Natural killer cell (primary cell): ENCODE data around the gene ZNF684. TPM values are rescaled to one million over a fixed set of nuclear protein-coding genes. Genes with fewer than 3 reads are reported as not detected.
"Not testable (repeated sequence)": the region's sequence is repeated elsewhere in the genome, so short reads cannot be mapped to it uniquely, and the experiment has no call there.

Source experiments
- ATAC-seq, 3 donors: fragments of 150-1000 bp in 2 of 3; fragments of 200-7000 bp in 1 of 3; cut with Tn5 transposase; 1 replicate in 1 of 3; 2 replicates in 2 of 3; pipeline ENCODE4 v1.10.0; 2021; ENCODE audit warnings: mild to moderate bottlenecking in 2 of 3, moderate library complexity in 2 of 3
- DNase-seq, 2 donors: peaks; one replicate each; pipeline versions ENCODE4 v3.0.0 to v3.0.0-alpha.2; 2013 to 2021; ENCODE audit warnings: mixed read lengths in 1 of 2
- H3K27ac ChIP-seq: one replicate; pipeline ENCODE4 v1.5.1; 2013; ENCODE audit warnings: mild to moderate bottlenecking, low read length
- H3K27me3 ChIP-seq: one replicate; pipeline ENCODE4 v1.6.1; 2013; ENCODE audit warnings: low read length; ENCODE audit not compliant: control insufficient read depth, insufficient read depth
- H3K36me3 ChIP-seq: one replicate; pipeline ENCODE4 v1.6.1; 2013; ENCODE audit warnings: low read length; ENCODE audit not compliant: control insufficient read depth, insufficient read depth
- H3K4me1 ChIP-seq: one replicate; pipeline ENCODE4 v1.6.1; 2013; ENCODE audit warnings: low read length; ENCODE audit not compliant: control insufficient read depth, insufficient read depth
- H3K4me3 ChIP-seq: one replicate; pipeline ENCODE4 v1.5.1; 2013; ENCODE audit warnings: low read length
- H3K9me3 ChIP-seq: one replicate; pipeline ENCODE4 v1.6.1; 2013; ENCODE audit warnings: low read length; ENCODE audit not compliant: control insufficient read depth, insufficient read depth
- H3K27ac Mint-ChIP-seq, 2 donors: one replicate each; pipeline ENCODE4 v1.8.0; 2022; ENCODE audit warnings: mild to moderate bottlenecking in 2 of 2, mixed read lengths in 2 of 2, moderate library complexity in 1 of 2
- H3K27me3 Mint-ChIP-seq, 2 donors: one replicate each; pipeline ENCODE4 v1.8.0; 2022; ENCODE audit warnings: low read depth in 2 of 2, mixed read lengths in 2 of 2
- H3K36me3 Mint-ChIP-seq: one replicate; pipeline ENCODE4 v1.8.0; 2022; ENCODE audit warnings: mixed read lengths
- H3K4me1 Mint-ChIP-seq, 2 donors: one replicate each; pipeline ENCODE4 v1.8.0; 2022; ENCODE audit warnings: mixed read lengths in 2 of 2
- H3K4me3 Mint-ChIP-seq: one replicate; pipeline ENCODE4 v1.8.0; 2022; ENCODE audit warnings: mild to moderate bottlenecking, moderate library complexity, mixed read lengths
- H3K9me3 Mint-ChIP-seq, 2 donors: one replicate each; pipeline ENCODE4 v1.8.0; 2022; ENCODE audit warnings: mixed read lengths in 2 of 2
- WGBS: methylation state at CpG from one replicate; pipeline ENCODE4 v1.1.7; 2013; ENCODE audit warnings: missing lambda C conversion rate; ENCODE audit not compliant: insufficient coverage; 5-methylcytosine and 5-hydroxymethylcytosine counted together
- intact Hi-C: fragments of 100-400 bp; cut with micrococcal nuclease; formaldehyde crosslinking; loops from one replicate; pipeline ENCODE4 v1.14.2; 2022
- total RNA-seq, 4 donors: library from RNA; stranded (reverse); fragments of 120-200 nt in 1 of 4; gene quantifications; one replicate each; pipeline versions ENCODE4 v1.2.3 to v1.2.4, GENCODE V29; 2013 to 2022
- TF ChIP-seq, protein P1 (sequence below): fragments of 200-600 bp; IDR thresholded peaks from one replicate; pipeline ENCODE4 v1.8.0; 2022; ENCODE audit warnings: antibody characterized with exemption

Gene ZNF684
- total RNA-seq, 3 donors from 2014 or later (not counting 1 experiment from before 2014, with no cell fraction given) = 5.5 to 9.7 (median 5.7) TPM

DNA sequence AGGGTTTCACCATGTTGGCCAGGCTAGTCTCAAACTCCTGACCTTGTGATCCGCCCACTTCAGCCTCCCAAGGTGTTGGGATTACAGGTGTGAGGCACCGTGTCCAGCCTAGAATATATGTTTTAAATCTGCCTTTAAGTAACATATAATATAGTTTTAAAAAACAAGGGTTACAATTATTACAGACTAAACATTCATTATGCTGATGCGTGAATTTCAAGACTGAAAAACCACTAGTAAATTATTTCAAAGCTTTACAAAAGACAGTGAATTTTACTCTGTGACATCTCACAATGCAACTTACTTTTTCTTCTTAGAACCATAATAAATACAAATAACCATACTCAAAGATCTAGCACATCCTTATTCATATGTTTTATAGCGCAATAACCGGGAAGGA lies 24.7 kb downstream of the ZNF684 start:
- intact Hi-C loops = no loop called here

GRCh38 chr1:40558241-40558640 lies 26.8 kb downstream of the ZNF684 start:
- H3K36me3 Mint-ChIP-seq, H3K27ac ChIP-seq, H3K9me3 Mint-ChIP-seq, H3K36me3 ChIP-seq, H3K4me1 ChIP-seq, H3K27me3 ChIP-seq, H3K27ac Mint-ChIP-seq, intact Hi-C loops, DNase-seq, H3K4me1 Mint-ChIP-seq, ATAC-seq, H3K9me3 ChIP-seq, H3K4me3 ChIP-seq, H3K4me3 Mint-ChIP-seq, H3K27me3 Mint-ChIP-seq: not testable (repeated sequence)
- WGBS = 100% methylated on average over 1 of the region's 1 CpG

More for the DNA sequence above, 24.7 kb downstream of the ZNF684 start:
- H3K4me3 Mint-ChIP-seq = no peak overlapping the region
- Histone ChIP-seq H3K4me3 (no peak overlapping the region), H3K4me1 (no peaks in the 10 kb centered on the region), H3K27me3 (no peaks in the 10 kb centered on the region), H3K27ac (no peak overlapping the region), H3K9me3 (no peaks in the 10 kb centered on the region), H3K36me3 (no peaks in the 10 kb centered on the region)
- TF ChIP-seq, protein P1, sequence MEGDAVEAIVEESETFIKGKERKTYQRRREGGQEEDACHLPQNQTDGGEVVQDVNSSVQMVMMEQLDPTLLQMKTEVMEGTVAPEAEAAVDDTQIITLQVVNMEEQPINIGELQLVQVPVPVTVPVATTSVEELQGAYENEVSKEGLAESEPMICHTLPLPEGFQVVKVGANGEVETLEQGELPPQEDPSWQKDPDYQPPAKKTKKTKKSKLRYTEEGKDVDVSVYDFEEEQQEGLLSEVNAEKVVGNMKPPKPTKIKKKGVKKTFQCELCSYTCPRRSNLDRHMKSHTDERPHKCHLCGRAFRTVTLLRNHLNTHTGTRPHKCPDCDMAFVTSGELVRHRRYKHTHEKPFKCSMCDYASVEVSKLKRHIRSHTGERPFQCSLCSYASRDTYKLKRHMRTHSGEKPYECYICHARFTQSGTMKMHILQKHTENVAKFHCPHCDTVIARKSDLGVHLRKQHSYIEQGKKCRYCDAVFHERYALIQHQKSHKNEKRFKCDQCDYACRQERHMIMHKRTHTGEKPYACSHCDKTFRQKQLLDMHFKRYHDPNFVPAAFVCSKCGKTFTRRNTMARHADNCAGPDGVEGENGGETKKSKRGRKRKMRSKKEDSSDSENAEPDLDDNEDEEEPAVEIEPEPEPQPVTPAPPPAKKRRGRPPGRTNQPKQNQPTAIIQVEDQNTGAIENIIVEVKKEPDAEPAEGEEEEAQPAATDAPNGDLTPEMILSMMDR = no peak
- 91% methylated on average over 4 of the region's 5 CpGs for WGBS
- no peaks in the 10 kb centered on the region for H3K36me3 Mint-ChIP-seq
- H3K4me1 Mint-ChIP-seq = no peaks in the 10 kb centered on the region
- no peak for DNase-seq
- H3K27me3 Mint-ChIP-seq = no peaks in the 10 kb centered on the region
- no peak overlapping the region for H3K27ac Mint-ChIP-seq
- H3K9me3 Mint-ChIP-seq = no peaks in the 10 kb centered on the region
- ATAC-seq = no peak

DNA sequence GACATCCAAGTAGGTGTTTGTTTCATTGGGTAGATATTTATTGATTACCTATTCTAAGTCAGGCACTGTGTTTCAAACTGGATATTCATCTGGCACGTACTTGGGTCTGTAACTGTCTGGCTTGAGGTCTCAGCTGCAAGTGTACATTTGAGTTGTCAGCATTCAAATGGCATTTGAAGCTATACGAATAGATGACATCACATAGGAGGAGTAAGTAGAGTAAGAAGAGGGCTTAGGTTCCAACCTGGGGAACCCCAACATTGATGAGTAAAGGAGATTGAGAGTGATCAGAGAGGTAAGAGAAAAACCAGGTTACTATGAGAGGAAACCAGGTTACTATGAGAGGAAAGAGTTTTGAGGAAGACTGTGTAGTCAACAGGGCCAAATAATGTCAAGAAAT lies 30.7 kb downstream of the ZNF684 start:
- intact Hi-C loops = no loop called here
- no peaks in the 10 kb centered on the region for H3K4me1 Mint-ChIP-seq
- DNase-seq (no peak), ATAC-seq (no peak)
- no peaks in the 10 kb centered on the region for H3K9me3 ChIP-seq
- TF ChIP-seq, protein P1 = no peak
- no peaks in the 10 kb centered on the region for H3K9me3 Mint-ChIP-seq
- H3K27me3 ChIP-seq = no peaks in the 10 kb centered on the region
- no peaks in the 10 kb centered on the region for H3K4me1 ChIP-seq
- H3K27ac ChIP-seq = no peak overlapping the region
- WGBS = 91% methylated on average over 2 of the region's 2 CpGs
- H3K4me3 ChIP-seq = no peak overlapping the region
- H3K36me3 ChIP-seq = no peaks in the 10 kb centered on the region
- peaks cover 9 to 11% of the 10 kb centered on the region in 2 donors for H3K27me3 Mint-ChIP-seq
- no peak overlapping the region for H3K27ac Mint-ChIP-seq
- H3K36me3 Mint-ChIP-seq = no peaks in the 10 kb centered on the region
- H3K4me3 Mint-ChIP-seq = no peak overlapping the region

DNA sequence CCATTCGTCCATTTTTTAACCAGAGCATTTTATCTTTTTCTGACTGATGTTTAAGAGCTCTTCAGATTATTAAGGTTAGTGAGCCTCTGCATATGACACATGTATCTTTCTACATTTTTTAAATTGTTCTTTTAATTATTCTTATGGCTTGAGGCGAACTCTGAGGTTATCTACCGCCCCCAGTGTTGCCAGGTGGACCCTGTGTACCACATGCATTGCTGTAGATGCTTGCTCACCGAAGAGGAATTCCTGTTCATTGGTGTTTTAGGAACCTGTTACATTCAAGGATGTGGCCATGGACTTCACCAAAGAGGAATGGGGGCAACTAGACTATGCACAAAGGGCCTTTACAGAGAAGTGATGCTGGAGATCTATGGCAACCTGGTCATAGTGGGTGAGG lies 31.8 kb downstream of the ZNF684 start:
- intact Hi-C loops = no loop called here
- no peak overlapping the region for H3K4me3 Mint-ChIP-seq
- WGBS = 82% methylated on average over 3 of the region's 4 CpGs
- no peaks in the 10 kb centered on the region for H3K4me1 Mint-ChIP-seq
- Histone ChIP-seq H3K27me3 (no peaks in the 10 kb centered on the region), H3K27ac (no peak overlapping the region), H3K4me1 (no peaks in the 10 kb centered on the region), H3K4me3 (no peak overlapping the region), H3K36me3 (no peaks in the 10 kb centered on the region), H3K9me3 (no peaks in the 10 kb centered on the region)
- no peaks in the 10 kb centered on the region for H3K9me3 Mint-ChIP-seq
- DNase-seq (no peak), ATAC-seq (no peak)
- H3K27me3 Mint-ChIP-seq = peaks cover 9 to 11% of the 10 kb centered on the region in 2 donors
- H3K27ac Mint-ChIP-seq = no peak overlapping the region
- no peaks in the 10 kb centered on the region for H3K36me3 Mint-ChIP-seq
- TF ChIP-seq, protein P1 = no peak
